B cell (primary cell): ENCODE results near the gene YPEL4. TPM values are rescaled to one million over a fixed set of nuclear protein-coding genes. Genes with fewer than 3 reads are reported as not detected.
"Not testable (repeated sequence)": the region's sequence is repeated elsewhere in the genome, so short reads cannot be mapped to it uniquely, and the experiment has no call there.

ENCODE experiments used
- ATAC-seq: fragments of 200-7000 bp; cut with Tn5 transposase; one replicate; pipeline ENCODE4 v1.10.0; 2021; ENCODE audit warnings: low read depth, mild to moderate bottlenecking, moderate number of reproducible peaks, moderate library complexity
- CTCF ChIA-PET: fragments of 350-600 bp; sonication (Branson Sonifier 250); formaldehyde crosslinking; loops from one replicate; lab custom pipeline; 2021; ENCODE audit warnings: antibody characterized with exemption, inconsistent platforms; lab: Charles Lee
- POLR2A ChIA-PET: fragments of 350-600 bp; sonication (Branson Sonifier 250); formaldehyde crosslinking; loops from one replicate; lab custom pipeline; 2021; ENCODE audit warnings: antibody characterized with exemption; lab: Charles Lee
- DNase-seq: peaks from one replicate; pipeline ENCODE4 v3.0.0; 2013
- H2AFZ ChIP-seq: 2 replicates; pipeline ENCODE4 v1.6.1; 2012; ENCODE audit warnings: mild to moderate bottlenecking, low read depth, low read length; ENCODE audit not compliant: insufficient read depth, poor library complexity, severe bottlenecking
- H3K27ac ChIP-seq, 2 donors: 1 replicate in 1 of 2; 2 replicates in 1 of 2; pipeline ENCODE4 v1.5.1; 2012 to 2013; ENCODE audit warnings: low read length in 2 of 2, mild to moderate bottlenecking in 2 of 2, moderate library complexity in 1 of 2
- H3K27me3 ChIP-seq, 4 experiments: fragments of 200-600 bp in 1 of 4; sonication (generic) in 1 of 4; replicated peaks in 1 of 4; 1 replicate in 2 of 4; 2 replicates in 2 of 4; pipeline versions ENCODE4 v1.6.1 to v1.7.0; 2013 to 2016; ENCODE audit warnings: low read length in 3 of 4, mild to moderate bottlenecking in 2 of 4, mixed read lengths in 1 of 4, moderate library complexity in 1 of 4; ENCODE audit not compliant: insufficient read depth in 4 of 4, control insufficient read depth in 3 of 4; ENCODE audit errors: control extremely low read depth in 1 of 4
- H3K36me3 ChIP-seq, 2 experiments: replicated peaks in 1 of 2; 1 replicate in 1 of 2; 2 replicates in 1 of 2; pipeline versions ENCODE4 v1.6.1 to v1.7.1; 2013; ENCODE audit warnings: low read length in 1 of 2; ENCODE audit not compliant: insufficient read depth in 2 of 2, control insufficient read depth in 1 of 2; ENCODE audit errors: control extremely low read depth in 1 of 2, extremely low read depth in 1 of 2
- H3K4me1 ChIP-seq, 2 donors: fragments of 200-600 bp in 1 of 2; sonication (generic) in 1 of 2; 1 replicate in 1 of 2; 2 replicates in 1 of 2; pipeline versions ENCODE4 v1.5.1 to v1.6.1; 2013 to 2017; ENCODE audit warnings: low read length in 2 of 2; ENCODE audit not compliant: control insufficient read depth in 2 of 2, insufficient read depth in 2 of 2
- H3K4me2 ChIP-seq: replicated peaks from 2 replicates; pipeline ENCODE3; 2012; ENCODE audit warnings: mild to moderate bottlenecking, low read depth, low read length; ENCODE audit not compliant: poor library complexity, severe bottlenecking
- H3K4me3 ChIP-seq, 5 experiments: fragments of 200-600 bp in 1 of 5; sonication (generic) in 1 of 5; 1 replicate in 3 of 5; 2 replicates in 2 of 5; pipeline versions ENCODE4 v1.5.1 to v1.7.0; 2011 to 2016; ENCODE audit warnings: low read length in 4 of 5, mild to moderate bottlenecking in 4 of 5, low read depth in 2 of 5, control low read depth in 1 of 5, moderate library complexity in 1 of 5; ENCODE audit not compliant: insufficient read depth in 1 of 5; ENCODE audit errors: control extremely low read depth in 1 of 5, extremely low read depth in 1 of 5
- H3K79me2 ChIP-seq: fragments of 200-600 bp; sonication (generic); one replicate; pipeline ENCODE4 v1.6.0; 2016; ENCODE audit warnings: low read length; ENCODE audit not compliant: control insufficient read depth, insufficient read depth
- H3K9ac ChIP-seq: fragments of 200-600 bp; sonication (generic); 2 replicates; pipeline ENCODE4 v1.6.1; 2017; ENCODE audit warnings: mild to moderate bottlenecking, low read length, moderate library complexity
- H3K9me3 ChIP-seq, 3 donors: one replicate each; pipeline versions ENCODE4 v1.6.1 to v1.7.1; 2013; ENCODE audit warnings: low read length in 2 of 3; ENCODE audit not compliant: control insufficient read depth in 2 of 3, insufficient read depth in 1 of 3; ENCODE audit errors: control extremely low read depth in 1 of 3
- H4K20me1 ChIP-seq: 2 replicates; pipeline ENCODE4 v1.6.0; 2012; ENCODE audit warnings: mild to moderate bottlenecking, low read length; ENCODE audit not compliant: insufficient read depth, control insufficient read depth, poor library complexity, severe bottlenecking
- H3K27ac Mint-ChIP-seq: one replicate; pipeline ENCODE4 v1.8.0; 2021; ENCODE audit warnings: mixed read lengths
- H3K27me3 Mint-ChIP-seq: one replicate; pipeline ENCODE4 v1.8.0; 2021; ENCODE audit warnings: mixed read lengths
- H3K4me1 Mint-ChIP-seq: one replicate; pipeline ENCODE4 v1.8.0; 2021; ENCODE audit warnings: mixed read lengths
- H3K4me3 Mint-ChIP-seq: one replicate; pipeline ENCODE4 v1.8.0; 2021; ENCODE audit warnings: mixed read lengths
- H3K9me3 Mint-ChIP-seq: one replicate; pipeline ENCODE4 v1.8.0; 2022; ENCODE audit warnings: mixed read lengths; ENCODE audit not compliant: insufficient read depth
- EZH2 ChIP-seq: IDR thresholded peaks from 2 replicates; pipeline ENCODE4 v1.6.1; 2012; ENCODE audit warnings: borderline replicate concordance, low read depth, mild to moderate bottlenecking, moderate library complexity, low read length; ENCODE audit not compliant: insufficient read depth, poor library complexity, severe bottlenecking
- WGBS: methylation state at CpG from one replicate; pipeline ENCODE4 v1.1.5; 2013; ENCODE audit warnings: missing lambda C conversion rate; ENCODE audit not compliant: insufficient coverage; 5-methylcytosine and 5-hydroxymethylcytosine counted together
- intact Hi-C: fragments of 100-400 bp; cut with micrococcal nuclease; formaldehyde crosslinking; loops from one replicate; pipeline ENCODE4 v1.10.0; 2022
- polyA plus RNA-seq: library from polyadenylated mRNA; depleted of rRNA; stranded (reverse); fragments of >200 nt; gene quantifications from 2 replicates; pipeline ENCODE4 v1.2.3, GENCODE V29; 2012
- total RNA-seq, 2 donors: library from RNA; stranded (reverse); fragments of 120-200 nt in 1 of 2; gene quantifications; 1 replicate in 1 of 2; 2 replicates in 1 of 2; pipeline versions ENCODE4 v1.2.3 to v1.2.4, GENCODE V29; 2013 to 2022
- TF ChIP-seq, protein P1 (sequence below): fragments of 200-600 bp; IDR thresholded peaks from one replicate; pipeline ENCODE4 v1.8.0; 2022; ENCODE audit warnings: antibody characterized with exemption, mild to moderate bottlenecking

Gene YPEL4
- total and polyA plus RNA-seq, 2 donors (not counting 1 experiment from before 2014, with no cell fraction given), result 0.03 to 1.1 TPM

DNA sequence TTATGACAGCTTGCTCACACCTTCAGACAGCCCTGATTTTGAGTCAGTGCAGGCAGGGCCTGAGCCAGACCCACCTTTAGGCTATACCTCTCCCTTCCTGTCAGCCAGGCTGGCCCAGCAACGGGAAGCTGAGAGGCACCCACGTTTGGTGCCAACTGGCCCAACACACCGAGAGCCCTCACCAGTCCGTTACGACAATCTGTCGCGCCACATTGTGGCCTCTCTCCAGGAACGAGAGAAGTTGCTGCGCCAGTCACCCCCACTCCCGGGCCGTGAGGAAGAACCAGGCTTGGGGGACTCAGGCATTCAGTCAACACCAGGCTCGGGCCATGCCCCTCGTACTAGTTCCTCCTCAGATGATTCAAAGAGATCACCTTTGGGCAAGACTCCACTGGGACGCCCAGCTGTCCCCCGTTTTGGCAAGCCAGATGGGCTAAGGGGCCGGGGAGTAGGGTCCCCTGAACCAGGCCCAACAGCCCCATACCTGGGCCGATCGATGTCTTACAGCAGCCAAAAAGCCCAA is 49.2 kb upstream of the YPEL4 start:
- Histone ChIP-seq H2AFZ (no peak overlapping the region), H3K9ac (no peak overlapping the region), H3K4me2 (no peak overlapping the region), H3K4me3 (no peak overlapping the region), H4K20me1 (peaks cover 6% of the 10 kb centered on the region), H3K79me2 (no peaks in the 10 kb centered on the region), H3K4me1 (no peaks in the 10 kb centered on the region), H3K27ac (no peak overlapping the region), H3K9me3 (no peaks in the 10 kb centered on the region), H3K27me3 (no peaks in the 10 kb centered on the region), H3K36me3 (peaks cover 14 to 66% of the 10 kb centered on the region in 2 experiments)
- 94% methylated on average over 18 of the region's 18 CpGs for WGBS
- CTCF ChIA-PET, result interaction anchor here (0.9 to 1.9 kb wide), 2 partner anchors 101 to 102 kb away, joined by 4 to 7 read pairs; no protein-coding TSS in a partner anchor
- no peak for ATAC-seq
- TF ChIP-seq, protein P1, sequence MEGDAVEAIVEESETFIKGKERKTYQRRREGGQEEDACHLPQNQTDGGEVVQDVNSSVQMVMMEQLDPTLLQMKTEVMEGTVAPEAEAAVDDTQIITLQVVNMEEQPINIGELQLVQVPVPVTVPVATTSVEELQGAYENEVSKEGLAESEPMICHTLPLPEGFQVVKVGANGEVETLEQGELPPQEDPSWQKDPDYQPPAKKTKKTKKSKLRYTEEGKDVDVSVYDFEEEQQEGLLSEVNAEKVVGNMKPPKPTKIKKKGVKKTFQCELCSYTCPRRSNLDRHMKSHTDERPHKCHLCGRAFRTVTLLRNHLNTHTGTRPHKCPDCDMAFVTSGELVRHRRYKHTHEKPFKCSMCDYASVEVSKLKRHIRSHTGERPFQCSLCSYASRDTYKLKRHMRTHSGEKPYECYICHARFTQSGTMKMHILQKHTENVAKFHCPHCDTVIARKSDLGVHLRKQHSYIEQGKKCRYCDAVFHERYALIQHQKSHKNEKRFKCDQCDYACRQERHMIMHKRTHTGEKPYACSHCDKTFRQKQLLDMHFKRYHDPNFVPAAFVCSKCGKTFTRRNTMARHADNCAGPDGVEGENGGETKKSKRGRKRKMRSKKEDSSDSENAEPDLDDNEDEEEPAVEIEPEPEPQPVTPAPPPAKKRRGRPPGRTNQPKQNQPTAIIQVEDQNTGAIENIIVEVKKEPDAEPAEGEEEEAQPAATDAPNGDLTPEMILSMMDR, result no peak
- TF ChIP-seq EZH2, result no peak
- Mint-ChIP-seq H3K27ac (no peak overlapping the region), H3K27me3 (no peaks in the 10 kb centered on the region), H3K4me3 (no peak overlapping the region), H3K9me3 (no peaks in the 10 kb centered on the region), H3K4me1 (no peaks in the 10 kb centered on the region)
- intact Hi-C loops, result no loop called here
- POLR2A ChIA-PET, result no interaction called here
- DNase-seq, result no peak

DNA sequence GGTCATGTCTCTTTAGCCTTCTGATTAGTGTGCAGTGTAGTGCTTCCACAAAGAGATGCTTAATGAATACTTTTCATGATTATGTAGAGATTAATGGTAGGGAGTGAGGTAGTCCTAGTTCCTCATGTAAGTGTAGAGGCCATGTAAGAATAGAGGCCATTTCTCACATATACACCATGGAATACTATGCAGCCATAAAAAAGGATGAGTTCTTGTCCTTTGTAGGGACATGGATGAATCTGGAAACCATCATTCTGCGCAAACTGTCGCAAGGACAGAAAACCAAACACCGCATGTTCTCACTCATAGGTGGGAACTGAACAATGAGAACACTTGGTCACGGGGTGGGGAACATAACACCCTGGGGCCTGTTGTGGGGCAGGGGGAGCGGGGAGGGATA is 40.8 kb upstream of the YPEL4 start:
- H3K27ac ChIP-seq, CTCF ChIA-PET, POLR2A ChIA-PET: not testable (repeated sequence)

More for the DNA sequence above, 40.8 kb upstream of the YPEL4 start:
- H3K9me3 Mint-ChIP-seq, H3K27ac Mint-ChIP-seq, H3K4me3 ChIP-seq, H3K27me3 ChIP-seq, H3K4me3 Mint-ChIP-seq, H3K4me2 ChIP-seq, intact Hi-C loops, H3K27me3 Mint-ChIP-seq, H3K4me1 Mint-ChIP-seq, H3K9me3 ChIP-seq, H3K4me1 ChIP-seq, H2AFZ ChIP-seq, ATAC-seq, H3K9ac ChIP-seq, DNase-seq: not testable (repeated sequence)
- Histone ChIP-seq H4K20me1 (peaks cover 19% of the 10 kb centered on the region), H3K36me3 (peaks cover 18 to 83% of the 10 kb centered on the region in 2 experiments), H3K79me2 (peaks cover 17% of the 10 kb centered on the region)
- 100% methylated on average over 1 of the region's 5 CpGs for WGBS
